Inflammatory macrophage treated with lipopolysaccharide for 4 hours (primary cell): ENCODE measurements around the gene EVL.
A peak's percentile ranks its signal among the peaks of the same experiment; 100 is the strongest.
"Not testable (repeated sequence)": the region's sequence is repeated elsewhere in the genome, so short reads cannot be mapped to it uniquely, and the experiment has no call there.

Experiments used
- DNase-seq: peaks from one replicate; pipeline ENCODE4 v3.0.0-alpha.2; 2020

The EVL gene

GRCh38 chr14:100039903-100040302 is 25.3 kb upstream of the EVL start:
- DNase-seq: no peak

GRCh38 chr14:100041271-100041670 is 24.0 kb upstream of the EVL start:
- peak; percentile 63 for DNase-seq

DNA sequence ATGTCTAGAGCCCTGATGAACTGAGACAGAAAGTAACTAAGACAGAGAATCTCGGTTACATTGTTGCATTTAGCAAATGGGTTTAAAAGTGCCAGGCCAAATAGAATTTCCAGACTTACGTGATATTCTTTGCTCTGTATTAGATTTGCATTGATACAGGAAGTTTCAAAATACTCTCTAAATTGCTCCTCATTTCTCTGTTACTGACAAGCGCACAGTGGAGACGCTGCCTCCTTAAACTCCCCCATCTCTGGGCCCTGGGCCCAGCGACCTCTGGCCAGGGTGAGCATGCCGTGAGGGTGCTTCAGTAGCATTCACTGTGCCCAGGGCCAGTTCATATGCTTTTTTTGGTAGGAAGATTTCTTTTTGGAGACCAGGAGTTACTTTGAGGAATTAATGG is 22.9 kb upstream of the EVL start:
- DNase-seq: peak; percentile 85

GRCh38 chr14:100045642-100046344 is 19.4 kb upstream of the EVL start:
- DNase-seq: no peak

- DNase-seq: no peak
Measured at GRCh38 chr14:100047600-100047999, 17.6 kb upstream of the EVL start.

DNA sequence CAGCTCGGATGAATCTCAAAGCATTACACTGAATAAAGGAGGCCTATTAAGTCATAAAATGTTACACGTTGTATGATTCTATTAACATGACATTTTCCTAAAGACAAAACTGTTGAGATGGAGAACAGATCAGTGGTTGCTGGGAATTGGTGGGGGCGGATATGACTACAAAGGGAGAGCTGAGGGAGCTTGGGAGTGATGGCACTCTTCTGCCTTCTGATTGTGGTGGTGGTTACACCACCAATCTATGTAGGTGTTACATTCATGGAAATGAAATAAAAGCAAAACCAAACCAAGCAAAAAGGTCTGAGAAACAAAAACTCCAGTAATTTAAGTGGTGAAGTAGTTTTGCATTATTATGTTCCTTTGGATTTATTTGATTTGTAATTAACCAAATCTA is 16.4 kb upstream of the EVL start:
- DNase-seq: peak; percentile 69

- DNase-seq: peak; percentile 33
Measured at GRCh38 chr14:100049220-100049619, 16.0 kb upstream of the EVL start.

DNA sequence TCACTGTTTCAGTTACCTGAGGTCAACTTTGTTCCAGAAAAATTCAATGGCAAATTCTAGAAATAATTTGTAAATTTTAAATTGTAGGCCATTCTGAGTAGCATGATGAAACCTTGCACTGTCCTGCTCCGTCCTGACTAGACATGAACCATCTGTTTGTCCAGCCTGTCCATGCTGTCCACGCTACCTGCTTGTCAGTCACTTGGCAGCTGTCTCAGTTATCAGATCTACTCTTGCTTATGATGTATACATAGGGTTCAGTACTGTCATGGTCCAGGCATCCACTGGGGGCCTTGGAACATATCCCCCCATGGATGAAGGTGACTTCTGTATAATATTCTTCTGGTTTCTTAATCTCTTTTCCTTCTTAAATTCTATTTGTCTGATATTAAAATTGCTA is 14.1 kb upstream of the EVL start:
- DNase-seq: no peak

- no peak for DNase-seq
Measured at GRCh38 chr14:100051543-100051942, 13.7 kb upstream of the EVL start.

DNA sequence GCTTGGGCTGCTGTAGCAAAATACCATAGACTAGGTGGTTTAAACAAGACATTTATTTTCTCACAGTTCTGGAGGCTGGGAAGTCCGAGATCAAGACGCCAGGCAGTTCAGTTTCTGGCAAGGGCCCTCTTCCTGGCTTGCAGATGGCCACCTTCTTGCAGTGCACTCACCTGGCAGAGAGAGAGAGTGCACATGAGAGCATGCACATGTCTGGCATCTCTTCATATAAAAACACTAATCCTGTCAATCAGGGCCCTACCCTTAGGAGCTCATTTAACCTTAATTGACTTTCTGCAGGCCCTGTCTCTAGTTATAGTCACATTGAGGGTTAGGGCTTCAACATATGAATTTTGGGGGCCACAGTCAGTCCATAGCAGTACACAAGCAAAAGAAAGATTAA is 12.4 kb upstream of the EVL start:
- DNase-seq: no peak

GRCh38 chr14:100054316-100055075 is 10.7 kb upstream of the EVL start:
- no peak for DNase-seq

DNA sequence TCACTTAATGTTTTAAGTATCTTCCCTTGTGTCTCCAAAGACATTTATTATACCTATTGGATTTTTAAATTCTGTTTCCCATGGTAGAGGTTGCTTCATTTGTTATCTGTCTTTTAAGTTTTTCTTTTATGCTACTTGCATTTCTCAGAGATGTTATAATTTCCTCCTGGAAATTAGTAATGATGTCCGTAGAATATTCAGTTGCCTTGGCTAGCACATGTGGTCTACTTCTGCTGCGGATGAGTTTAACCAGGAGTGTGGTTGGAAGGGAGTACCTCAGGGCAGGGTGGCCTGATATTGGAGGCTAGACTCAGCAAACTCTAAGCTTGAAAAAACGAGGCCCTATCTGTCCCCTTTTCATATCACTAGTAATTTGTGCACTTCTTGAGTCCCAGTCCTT is 8.8 kb upstream of the EVL start:
- DNase-seq: no peak

DNA sequence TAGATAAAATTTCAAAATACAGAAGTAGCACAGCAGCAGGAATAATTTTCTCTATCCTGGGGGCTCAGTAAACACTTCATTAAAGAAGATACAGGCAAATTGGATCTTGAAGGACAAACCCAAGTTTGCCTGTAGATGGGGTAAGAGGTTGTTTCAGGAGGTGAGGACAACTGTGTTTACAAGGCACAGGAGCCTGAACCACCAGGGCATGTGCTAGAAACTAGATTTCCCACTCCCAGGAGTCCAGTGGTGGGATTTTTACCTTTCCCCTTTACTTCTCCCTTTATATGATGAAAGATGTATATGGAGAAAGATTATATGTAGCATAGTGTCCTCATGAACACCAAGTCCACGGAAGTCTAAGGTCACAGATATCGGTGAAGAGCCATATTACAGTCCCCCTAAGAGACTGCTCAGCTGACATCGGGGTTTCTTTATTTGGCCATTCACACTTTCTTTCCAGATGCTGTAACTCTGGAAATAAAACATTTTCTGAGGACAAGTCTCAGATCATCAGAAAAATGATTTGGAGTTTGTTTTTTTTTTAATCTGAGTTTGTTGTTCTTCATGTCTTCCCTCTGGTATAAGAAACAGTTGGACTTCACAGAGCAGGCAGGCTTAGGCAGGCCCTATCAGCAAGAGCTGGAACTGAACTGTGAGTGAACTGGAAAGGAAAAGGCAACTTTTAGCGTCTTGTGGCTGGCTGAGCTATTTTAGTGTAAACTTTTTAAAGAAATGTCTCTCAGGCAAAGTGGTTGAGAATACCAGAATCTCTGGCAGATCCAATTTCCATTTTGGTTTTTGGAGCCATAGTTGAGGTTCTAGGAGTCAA is 8.0 kb upstream of the EVL start:
- DNase-seq: peak; percentile 43

- no peak for DNase-seq
Measured at GRCh38 chr14:100058777-100059437, 6.3 kb upstream of the EVL start.

GRCh38 chr14:100059438-100059781 is 5.8 kb upstream of the EVL start:
- no peak for DNase-seq

DNA sequence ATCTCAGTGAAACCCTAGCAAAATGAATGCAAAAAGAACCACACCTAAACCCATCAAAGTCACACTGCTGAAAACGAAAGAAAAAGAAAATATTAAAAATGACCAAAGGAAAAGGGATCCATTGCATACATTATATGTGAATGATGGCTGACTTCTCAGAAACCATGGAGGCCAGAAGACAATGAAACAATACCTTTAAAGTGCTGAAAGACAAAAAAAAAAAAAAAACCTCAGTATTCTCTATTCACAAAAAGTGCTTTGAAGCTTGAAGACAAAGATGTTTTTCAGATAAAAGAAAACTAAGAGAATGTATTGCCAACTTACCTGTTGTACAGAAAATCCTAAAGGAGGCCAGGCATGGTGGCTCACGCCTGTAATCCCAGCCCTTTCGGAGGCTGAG is 4.5 kb upstream of the EVL start:
- DNase-seq: no peak

DNA sequence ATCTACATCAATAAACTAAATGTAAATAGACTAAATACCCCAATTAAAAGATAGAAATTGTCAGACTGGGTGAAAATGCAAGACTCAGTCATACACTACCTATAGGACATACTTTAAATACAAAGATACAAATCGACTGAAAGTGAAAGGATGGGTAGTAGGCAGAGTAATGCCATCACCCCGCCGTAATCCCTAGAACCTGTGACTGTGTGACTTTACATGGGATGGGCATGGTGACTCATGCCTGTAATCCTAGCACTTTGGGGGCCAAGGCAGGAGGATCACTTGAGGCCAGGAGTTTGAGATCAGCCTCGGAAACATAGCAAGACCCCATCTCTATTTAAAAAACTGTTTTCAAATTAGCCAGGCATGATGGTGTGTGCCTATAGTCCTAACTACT is 2.6 kb upstream of the EVL start:
- peak; percentile 76 for DNase-seq

DNA sequence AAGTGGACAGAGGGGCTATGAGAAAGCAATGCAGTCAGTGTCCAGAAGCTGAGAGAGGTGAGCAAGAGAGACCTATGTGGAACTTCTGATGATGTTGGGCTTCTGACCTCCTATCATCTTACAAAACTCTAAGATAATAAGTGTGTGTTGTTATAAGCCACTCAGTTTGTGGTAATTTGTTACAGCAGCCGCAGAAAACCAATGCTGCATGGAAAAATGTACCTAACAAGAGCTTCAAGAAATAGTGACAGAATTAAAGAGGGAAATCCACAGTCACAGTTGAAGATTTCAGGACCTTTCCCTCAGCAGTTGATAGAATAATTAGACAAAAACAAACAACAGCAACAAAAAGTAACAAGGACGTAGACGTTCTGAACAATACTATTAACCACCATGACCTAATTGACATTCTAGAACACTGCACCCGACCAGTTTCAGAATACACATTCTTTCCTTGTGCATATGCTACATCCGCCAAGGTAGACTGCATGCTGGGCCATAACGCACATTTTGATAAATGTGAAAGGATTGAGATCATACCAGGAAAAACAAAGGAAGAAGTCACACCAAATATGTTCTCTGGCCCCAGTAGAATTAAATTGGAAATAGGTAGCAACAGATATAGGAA is 1.8 kb upstream of the EVL start:
- DNase-seq: no peak

DNA sequence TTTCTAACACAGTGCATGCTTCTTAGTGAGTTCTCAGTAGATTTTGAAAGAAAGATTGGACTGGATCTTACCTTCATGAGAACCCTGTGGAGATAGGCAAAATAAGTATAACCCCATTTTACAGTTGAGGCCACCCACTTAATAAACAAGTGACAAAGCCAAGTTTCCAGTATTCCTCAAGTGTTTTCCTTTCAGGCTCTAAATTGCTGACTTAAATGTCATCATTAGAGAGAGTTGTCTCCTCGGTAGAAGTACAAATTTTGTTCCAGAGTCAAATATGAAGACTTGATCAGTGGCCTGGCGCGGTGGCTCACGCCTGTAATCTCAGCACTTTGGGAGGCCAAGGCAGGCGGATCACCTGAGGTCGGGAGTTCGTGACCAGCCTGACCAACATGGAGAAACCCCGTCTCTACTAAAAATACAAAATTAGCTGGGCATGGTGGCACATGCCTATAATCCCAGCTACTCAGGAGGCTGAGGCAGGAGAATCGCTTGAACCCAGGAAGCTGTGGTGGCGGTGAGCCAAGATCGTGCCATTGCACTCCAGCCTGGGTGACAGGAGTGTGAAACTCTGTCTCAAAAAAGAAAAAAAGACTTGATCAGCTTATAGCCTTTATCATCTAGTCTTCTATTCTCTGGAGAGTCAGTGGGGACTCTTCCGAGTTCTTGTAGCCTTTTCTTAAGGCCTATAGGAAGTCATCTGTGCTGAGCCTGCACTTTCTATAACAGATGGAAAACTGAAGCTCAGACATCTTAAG is 708 bp upstream of the EVL start:
- not testable (repeated sequence) for DNase-seq

DNA sequence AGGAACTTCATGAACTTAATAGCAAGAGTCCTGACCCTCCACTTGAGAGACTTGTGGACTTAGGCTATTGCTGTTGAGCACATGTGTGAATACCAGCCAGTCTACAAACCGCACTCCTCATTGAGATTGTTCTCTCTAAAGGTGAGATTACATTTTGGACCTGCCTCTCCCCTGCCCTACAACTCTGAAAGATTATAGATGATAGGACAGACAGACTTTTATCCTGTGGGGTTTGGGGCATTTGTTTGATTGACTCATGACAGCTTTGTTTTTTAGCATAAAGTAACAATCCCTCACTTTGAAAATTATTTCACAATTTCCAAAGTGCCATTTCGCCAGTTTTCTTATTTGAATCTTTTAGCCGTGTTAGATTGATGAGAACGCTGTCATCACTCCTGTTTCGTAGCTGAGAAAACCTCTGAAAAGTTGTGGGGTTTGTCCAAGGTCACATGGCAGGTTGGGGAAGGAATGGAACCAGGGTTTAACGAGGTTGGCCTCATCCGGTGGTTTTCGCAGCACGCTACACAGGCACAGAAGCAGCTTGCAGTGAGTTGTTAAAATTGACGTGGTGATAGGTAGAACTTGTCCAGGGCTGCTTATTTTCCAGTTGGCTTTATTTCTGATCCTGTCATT is 836 bp downstream of the EVL start:
- DNase-seq: peak; percentile 77

- no peak for DNase-seq
Measured at GRCh38 chr14:100066962-100067361, 1.7 kb downstream of the EVL start.

DNA sequence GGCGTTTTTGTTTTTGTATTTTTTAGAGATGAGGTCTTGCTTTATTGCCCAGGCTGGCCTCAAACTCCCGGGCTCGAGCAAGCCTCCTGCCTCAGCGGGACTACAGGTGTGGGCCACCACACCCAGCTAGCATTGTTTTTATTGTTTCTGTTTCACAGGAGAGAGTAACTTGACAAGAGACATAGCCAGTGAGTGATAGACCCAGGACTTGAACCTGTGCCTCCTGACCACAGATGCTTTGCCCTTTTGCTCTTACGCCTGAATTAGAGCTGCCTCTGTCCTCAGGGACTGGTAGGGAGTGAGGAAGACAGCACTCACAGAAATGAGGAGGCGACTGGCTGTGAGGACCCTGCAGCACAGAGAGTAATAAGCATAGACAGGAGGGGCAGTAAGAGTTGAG is 2.3 kb downstream of the EVL start:
- no peak for DNase-seq
